HG02973 (cell line): ENCODE results near the gene BMI1.

Experiments
- ATAC-seq: cut with Tn5 transposase; IDR thresholded peaks from one replicate; pipeline ENCODE4 v1.9.1; 2021; ENCODE audit warnings: moderate library complexity; ENCODE audit not compliant: unreplicated experiment

The BMI1 gene

DNA sequence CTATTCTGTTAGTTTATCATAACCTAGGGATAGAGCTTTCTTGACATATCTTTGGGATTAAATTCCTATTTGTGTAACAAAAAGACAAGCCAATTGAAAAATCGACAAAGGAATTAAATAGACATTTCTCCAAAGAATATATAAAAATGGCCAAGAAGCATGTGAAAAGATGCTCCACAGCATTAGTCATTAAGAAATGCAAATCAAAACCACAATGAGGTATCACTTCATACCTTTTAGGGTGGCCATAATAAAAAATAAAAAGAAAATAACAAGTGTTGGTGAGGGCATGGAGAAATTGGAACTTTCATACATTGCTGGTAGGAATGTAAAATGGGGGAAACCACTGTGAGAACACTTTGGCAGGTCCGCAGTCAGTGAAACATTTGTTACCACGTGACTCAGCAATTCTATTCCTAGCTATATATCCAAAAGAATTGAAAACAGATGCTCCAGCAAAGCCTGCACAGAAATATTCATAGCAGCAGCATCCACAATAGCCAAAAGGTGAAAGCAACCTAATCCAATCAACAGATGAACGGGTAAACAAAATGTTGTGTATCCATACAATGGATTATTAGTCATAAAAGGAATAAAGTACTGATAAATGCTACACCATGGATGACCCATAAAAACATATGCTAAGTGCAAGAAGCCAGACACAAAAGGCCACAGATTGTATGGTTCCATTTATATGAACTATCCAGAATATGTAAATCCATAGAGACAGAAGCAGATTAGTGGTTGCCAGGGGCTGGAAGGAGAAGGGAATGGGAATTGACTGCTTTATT, 44.9 kb downstream of the BMI1 start:
- ATAC-seq: no peak

DNA sequence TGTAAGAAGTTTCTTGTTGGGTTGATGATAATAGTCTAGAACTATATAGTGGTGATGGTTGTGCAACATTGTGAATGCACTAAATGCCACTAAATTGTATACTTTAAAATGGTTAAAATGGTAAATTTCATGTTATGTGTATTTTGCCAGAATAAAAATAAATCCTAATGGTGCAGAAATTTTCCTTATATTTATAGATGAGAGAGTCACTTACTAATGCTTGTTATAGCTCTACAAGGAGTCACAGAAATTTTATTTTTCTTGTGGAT, 45.5 kb downstream of the BMI1 start:
- ATAC-seq: no peak

DNA sequence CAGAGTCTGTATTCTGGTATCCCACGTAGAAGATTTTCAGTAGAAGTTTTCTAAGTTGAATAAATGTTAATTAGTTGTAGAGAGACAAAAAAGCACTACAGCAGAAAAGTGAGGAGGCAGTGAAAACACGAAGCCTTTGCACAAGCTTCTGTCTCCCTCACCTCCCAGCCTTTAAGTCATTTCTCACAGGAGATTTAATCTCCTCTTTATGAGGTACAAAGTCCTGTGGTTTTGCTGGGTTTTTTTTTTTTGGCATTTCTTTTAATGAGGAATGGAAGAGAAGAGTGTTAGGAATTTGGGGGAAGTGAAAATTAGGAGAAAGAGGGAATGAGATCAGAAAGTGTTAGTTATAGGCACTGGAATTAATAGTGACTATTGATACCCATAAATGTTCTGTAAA, 45.9 kb downstream of the BMI1 start:
- ATAC-seq: no peak

DNA sequence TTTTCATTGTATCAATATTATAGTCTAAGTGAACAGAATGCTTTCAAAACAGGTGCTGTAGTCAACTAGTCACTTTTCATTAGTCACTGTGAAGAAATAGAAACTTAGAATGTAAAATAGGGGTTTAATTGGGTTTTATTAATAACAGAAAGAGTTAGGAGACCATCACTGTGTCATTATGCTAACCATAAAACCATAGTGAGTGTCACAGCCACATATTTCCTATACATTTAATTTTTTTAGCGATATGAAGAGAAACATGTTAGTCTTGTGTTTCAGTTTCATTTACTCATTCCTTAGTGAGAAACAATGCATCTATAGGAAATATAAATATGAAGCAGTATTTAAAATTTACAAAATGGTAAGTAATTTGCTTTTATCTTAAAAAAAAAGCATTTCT, 46.6 kb downstream of the BMI1 start:
- no peak for ATAC-seq

DNA sequence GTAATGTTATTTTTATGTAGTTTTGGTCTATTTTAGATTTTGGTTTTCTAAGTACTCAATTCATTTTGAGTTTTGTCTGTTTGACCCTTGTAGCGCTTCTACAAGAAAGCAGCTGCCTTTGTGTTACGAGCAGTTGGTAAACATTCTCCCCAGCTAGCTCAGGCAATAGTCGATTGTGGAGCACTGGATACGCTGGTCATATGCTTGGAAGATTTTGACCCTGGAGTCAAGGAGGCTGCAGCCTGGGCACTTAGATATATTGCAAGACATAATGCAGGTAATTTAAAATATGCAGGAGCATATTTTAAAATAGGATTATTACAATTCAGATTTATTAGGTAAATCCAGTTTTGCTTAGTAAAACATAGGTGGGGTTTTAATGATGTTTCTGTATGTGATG, 47.5 kb downstream of the BMI1 start:
- ATAC-seq: no peak

DNA sequence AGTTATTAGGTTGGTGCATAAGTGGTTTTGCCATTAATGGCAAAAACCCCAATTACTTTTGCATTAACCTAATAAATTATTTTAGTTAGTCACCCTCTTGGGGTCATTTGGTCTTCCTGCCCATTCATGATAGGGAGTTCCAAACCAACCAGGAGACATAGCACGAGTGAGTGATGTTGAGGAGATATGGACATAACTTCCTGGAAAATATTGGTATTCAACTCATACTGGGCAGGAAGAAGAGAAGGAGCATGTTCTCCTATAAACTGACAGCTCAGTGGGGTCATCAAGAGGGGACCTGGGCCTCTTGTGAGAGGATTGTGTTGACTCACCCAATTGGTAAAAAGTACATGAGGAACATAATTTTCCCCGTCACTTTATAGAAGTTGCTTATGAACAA, 48.1 kb downstream of the BMI1 start:
- ATAC-seq: no peak

DNA sequence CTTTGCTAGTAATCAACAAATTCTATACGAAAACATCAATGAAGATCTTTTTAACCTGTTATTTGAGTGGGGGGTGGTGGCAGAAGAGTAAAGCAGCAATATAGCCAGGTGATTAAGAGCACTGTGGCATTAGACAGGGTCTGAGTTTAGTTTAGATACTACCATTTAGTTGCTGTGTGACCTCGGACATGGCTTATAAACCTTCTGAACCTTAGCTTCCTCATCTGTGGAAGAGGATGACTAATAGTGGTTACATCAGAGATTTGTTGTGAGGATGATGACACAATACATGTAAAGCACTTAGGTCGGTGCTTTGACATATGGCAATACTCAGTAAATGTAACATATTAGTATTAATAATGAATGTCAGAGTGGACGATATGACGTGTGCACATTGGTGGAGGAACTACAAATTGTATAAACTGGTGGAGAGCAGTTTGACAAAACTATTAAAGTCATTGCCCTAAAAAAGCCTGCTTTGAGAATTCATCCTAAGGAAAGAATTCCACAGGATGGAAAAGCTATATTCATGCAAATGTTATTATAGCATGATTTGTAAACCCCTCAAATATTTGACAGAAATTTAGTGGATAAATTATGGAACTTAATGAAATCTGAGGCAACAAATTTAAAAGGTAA, 48.7 kb downstream of the BMI1 start:
- peak; percentile 64 for ATAC-seq

DNA sequence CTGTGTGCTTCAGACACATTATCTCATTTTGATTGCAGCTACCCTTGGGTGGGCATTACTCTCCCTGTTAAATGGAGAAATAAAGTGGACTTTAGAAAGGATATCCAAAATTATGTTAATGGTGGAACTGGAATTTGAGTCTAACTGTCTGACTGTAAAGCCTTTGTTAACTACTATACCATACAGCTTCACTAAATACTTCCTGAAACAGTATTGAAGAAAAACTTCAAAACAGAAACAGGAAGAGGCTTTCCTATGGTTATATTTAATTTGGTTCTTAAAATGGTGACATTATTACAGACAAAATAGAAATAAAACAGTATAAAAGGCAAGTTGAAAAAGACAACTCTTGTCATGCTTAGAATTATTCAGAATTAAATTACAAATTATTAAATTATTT, 49.4 kb downstream of the BMI1 start:
- ATAC-seq: no peak

DNA sequence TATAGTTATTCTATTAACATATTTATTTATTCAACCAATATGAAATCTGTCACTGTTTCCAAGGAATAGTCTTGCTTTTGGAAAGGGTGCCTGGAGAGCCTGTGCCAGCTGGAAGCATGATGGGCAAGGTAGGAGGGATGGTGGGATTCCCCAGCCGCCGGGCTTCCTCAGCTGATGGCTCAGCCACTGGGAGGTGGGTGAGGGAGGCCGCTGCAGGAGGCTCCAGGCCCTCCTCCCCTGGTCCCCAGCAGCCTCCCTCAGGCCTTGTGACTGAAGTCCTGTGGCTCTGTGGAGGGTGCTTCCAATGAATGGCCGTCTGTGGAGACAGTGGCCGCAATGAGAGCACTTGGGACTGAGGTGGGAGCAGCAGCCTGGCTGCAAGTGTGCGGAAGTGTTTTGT, 51.4 kb downstream of the BMI1 start:
- ATAC-seq: no peak

DNA sequence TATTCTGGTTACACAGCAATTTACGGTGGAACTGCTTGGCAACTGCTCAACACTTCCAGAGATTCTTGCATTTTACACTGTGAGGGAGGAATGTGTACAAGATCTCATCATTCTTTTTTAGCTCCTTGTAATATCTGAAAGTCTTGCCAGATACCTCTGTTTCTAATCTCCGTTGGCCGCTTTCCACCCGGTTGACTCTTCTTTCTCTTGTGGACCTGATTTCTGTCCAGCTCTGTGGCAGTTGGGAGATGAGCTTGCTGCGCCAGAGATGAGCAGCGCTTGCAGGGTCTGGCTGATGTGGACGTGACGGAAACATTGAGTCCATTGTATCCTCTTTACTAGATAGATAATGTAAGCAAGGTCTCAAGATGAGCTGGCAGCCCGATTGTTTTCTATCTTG, 52.0 kb downstream of the BMI1 start:
- no peak for ATAC-seq

DNA sequence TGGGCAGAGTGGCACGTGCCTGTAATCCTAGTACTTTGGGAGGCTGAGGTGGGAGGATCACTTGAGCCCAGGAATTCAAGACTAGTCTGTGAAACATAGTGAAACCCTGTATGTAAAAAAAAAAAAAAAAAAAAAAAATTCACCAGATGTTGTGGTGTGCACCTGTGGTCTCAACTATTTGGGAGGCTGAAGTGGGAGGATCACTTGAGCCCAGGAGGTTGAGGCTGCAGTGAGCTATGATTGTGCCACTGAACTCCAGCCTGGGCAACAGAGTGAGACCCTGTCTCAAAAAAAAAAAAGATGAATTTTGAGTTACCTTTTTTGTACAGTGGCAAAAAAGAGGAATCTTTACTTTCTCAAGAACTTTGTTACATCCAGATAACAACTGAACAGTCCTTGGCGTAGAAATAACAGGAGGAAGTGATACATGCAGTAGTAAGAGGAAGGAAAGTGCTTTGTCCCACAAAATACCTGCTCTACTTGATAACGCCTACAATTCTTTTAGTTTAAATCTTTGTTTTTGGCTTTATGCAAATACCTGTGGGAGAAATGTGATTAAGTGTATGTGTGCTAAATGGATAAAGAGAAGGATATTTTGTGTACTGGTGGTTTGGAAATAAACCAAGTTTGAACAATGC, 53.7 kb downstream of the BMI1 start:
- no peak for ATAC-seq

DNA sequence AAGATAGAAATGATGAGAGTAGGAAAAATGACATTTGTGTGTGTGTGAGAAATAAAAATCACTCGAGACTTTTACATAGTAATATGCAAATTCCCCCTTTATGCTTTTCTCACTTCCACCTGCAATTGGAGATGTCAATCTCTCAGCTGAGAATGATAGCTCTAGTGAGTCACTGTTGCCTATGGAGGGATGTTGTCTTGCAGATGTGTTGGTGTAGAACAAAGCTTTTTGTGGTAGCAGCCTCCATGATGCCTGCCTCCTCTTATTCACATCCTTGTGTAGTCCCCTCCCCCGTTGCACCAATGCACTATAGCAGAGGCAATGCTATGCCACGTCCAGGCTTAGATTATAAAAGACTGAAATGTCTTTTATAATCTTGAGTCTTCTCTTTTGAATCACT, 58.2 kb downstream of the BMI1 start:
- ATAC-seq: peak; percentile 63
